ENCODE results near the gene PKD2.

Gene PKD2

GRCh38 chr4:88043001-88043400 lies 35.6 kb downstream of the PKD2 start:
- Histone ChIP-seq H3K4me3 (ENCODE audit: low read length in 2 of 2) (no peak overlapping the region), H3K4me1 (ENCODE audit: control insufficient read depth, insufficient read depth, low read length) (peaks cover 3% of the 10 kb centered on the region), H3K9ac (ENCODE audit: low read length in 2 of 2) (no peak overlapping the region), H3K27me3 (ENCODE audit: control insufficient read depth in 1 of 2, insufficient read depth in 2 of 2, low read length in 2 of 2) (no peaks in the 10 kb centered on the region), H3K27ac (ENCODE audit: low read length) (no peak overlapping the region), H3K9me3 (ENCODE audit: control insufficient read depth in 2 of 2, low read length in 2 of 2) (no peaks in the 10 kb centered on the region), H3K36me3 (ENCODE audit: control insufficient read depth in 2 of 2, insufficient read depth in 2 of 2, low read length in 2 of 2) (peaks cover 72 to 78% of the 10 kb centered on the region in 2 donors)

GRCh38 chr4:88043586-88044340 lies 36.3 kb downstream of the PKD2 start:
- Histone ChIP-seq H3K9me3 (ENCODE audit: control insufficient read depth in 2 of 2, low read length in 2 of 2) (no peaks in the 10 kb centered on the region), H3K4me3 (ENCODE audit: low read length in 2 of 2) (no peak overlapping the region), H3K27me3 (ENCODE audit: control insufficient read depth in 1 of 2, insufficient read depth in 2 of 2, low read length in 2 of 2) (no peaks in the 10 kb centered on the region), H3K9ac (ENCODE audit: low read length in 2 of 2) (no peak overlapping the region), H3K4me1 (ENCODE audit: control insufficient read depth, insufficient read depth, low read length) (peaks cover 3% of the 10 kb centered on the region), H3K36me3 (ENCODE audit: control insufficient read depth in 2 of 2, insufficient read depth in 2 of 2, low read length in 2 of 2) (peaks cover 70 to 75% of the 10 kb centered on the region in 2 donors), H3K27ac (ENCODE audit: low read length) (no peak overlapping the region)

- Histone ChIP-seq H3K9me3 (ENCODE audit: control insufficient read depth in 2 of 2, low read length in 2 of 2) (no peaks in the 10 kb centered on the region), H3K4me3 (ENCODE audit: low read length in 2 of 2) (no peak overlapping the region), H3K27ac (ENCODE audit: low read length) (no peak overlapping the region), H3K27me3 (ENCODE audit: control insufficient read depth in 1 of 2, insufficient read depth in 2 of 2, low read length in 2 of 2) (no peaks in the 10 kb centered on the region), H3K36me3 (ENCODE audit: control insufficient read depth in 2 of 2, insufficient read depth in 2 of 2, low read length in 2 of 2) (peaks cover 66 to 79% of the 10 kb centered on the region in 2 donors), H3K4me1 (ENCODE audit: control insufficient read depth, insufficient read depth, low read length) (peaks cover 3% of the 10 kb centered on the region), H3K9ac (ENCODE audit: low read length in 2 of 2) (no peak overlapping the region)
These were observed 37.6 kb downstream of the PKD2 start for GRCh38 chr4:88045021-88045420.

GRCh38 chr4:88054229-88054628 lies 46.8 kb downstream of the PKD2 start:
- Histone ChIP-seq H3K27ac (ENCODE audit: low read length) (no peak overlapping the region), H3K9ac (ENCODE audit: low read length in 2 of 2) (no peak overlapping the region), H3K4me1 (ENCODE audit: control insufficient read depth, insufficient read depth, low read length) (no peaks in the 10 kb centered on the region), H3K36me3 (ENCODE audit: control insufficient read depth in 2 of 2, insufficient read depth in 2 of 2, low read length in 2 of 2) (peaks cover 31 to 42% of the 10 kb centered on the region in 2 donors), H3K4me3 (ENCODE audit: low read length in 2 of 2) (no peak overlapping the region), H3K27me3 (ENCODE audit: control insufficient read depth in 1 of 2, insufficient read depth in 2 of 2, low read length in 2 of 2) (no peaks in the 10 kb centered on the region), H3K9me3 (ENCODE audit: control insufficient read depth in 2 of 2, low read length in 2 of 2) (no peaks in the 10 kb centered on the region)

- Histone ChIP-seq H3K4me3 (ENCODE audit: low read length in 2 of 2) (no peak overlapping the region), H3K4me1 (ENCODE audit: control insufficient read depth, insufficient read depth, low read length) (no peaks in the 10 kb centered on the region), H3K36me3 (ENCODE audit: control insufficient read depth in 2 of 2, insufficient read depth in 2 of 2, low read length in 2 of 2) (peaks cover 31 to 46% of the 10 kb centered on the region in 2 donors), H3K9me3 (ENCODE audit: control insufficient read depth in 2 of 2, low read length in 2 of 2) (no peaks in the 10 kb centered on the region), H3K27ac (ENCODE audit: low read length) (no peak overlapping the region), H3K9ac (ENCODE audit: low read length in 2 of 2) (no peak overlapping the region), H3K27me3 (ENCODE audit: control insufficient read depth in 1 of 2, insufficient read depth in 2 of 2, low read length in 2 of 2) (no peaks in the 10 kb centered on the region)
These were observed 47.5 kb downstream of the PKD2 start for GRCh38 chr4:88054901-88055300.

- Histone ChIP-seq H3K27ac (ENCODE audit: low read length) (no peak overlapping the region), H3K36me3 (ENCODE audit: control insufficient read depth in 2 of 2, insufficient read depth in 2 of 2, low read length in 2 of 2) (peaks cover 20 to 39% of the 10 kb centered on the region in 2 donors), H3K4me1 (ENCODE audit: control insufficient read depth, insufficient read depth, low read length) (no peaks in the 10 kb centered on the region), H3K4me3 (ENCODE audit: low read length in 2 of 2) (no peak overlapping the region), H3K27me3 (ENCODE audit: control insufficient read depth in 1 of 2, insufficient read depth in 2 of 2, low read length in 2 of 2) (no peaks in the 10 kb centered on the region), H3K9ac (ENCODE audit: low read length in 2 of 2) (no peak overlapping the region), H3K9me3 (ENCODE audit: control insufficient read depth in 2 of 2, low read length in 2 of 2) (no peaks in the 10 kb centered on the region)
These were observed 50.9 kb downstream of the PKD2 start for GRCh38 chr4:88058295-88058694.

GRCh38 chr4:88059766-88060165 lies 52.3 kb downstream of the PKD2 start:
- Histone ChIP-seq H3K4me1 (ENCODE audit: control insufficient read depth, insufficient read depth, low read length) (no peaks in the 10 kb centered on the region), H3K36me3 (ENCODE audit: control insufficient read depth in 2 of 2, insufficient read depth in 2 of 2, low read length in 2 of 2) (peaks cover 20 to 44% of the 10 kb centered on the region in 2 donors), H3K27me3 (ENCODE audit: control insufficient read depth in 1 of 2, insufficient read depth in 2 of 2, low read length in 2 of 2) (no peaks in the 10 kb centered on the region), H3K27ac (ENCODE audit: low read length) (no peak overlapping the region), H3K9ac (ENCODE audit: low read length in 2 of 2) (no peak overlapping the region), H3K9me3 (ENCODE audit: control insufficient read depth in 2 of 2, low read length in 2 of 2) (no peaks in the 10 kb centered on the region), H3K4me3 (ENCODE audit: low read length in 2 of 2) (no peak overlapping the region)

GRCh38 chr4:88060431-88060830 lies 53.0 kb downstream of the PKD2 start:
- Histone ChIP-seq H3K27me3 (ENCODE audit: control insufficient read depth in 1 of 2, insufficient read depth in 2 of 2, low read length in 2 of 2) (no peaks in the 10 kb centered on the region), H3K4me3 (ENCODE audit: low read length in 2 of 2) (no peak overlapping the region), H3K4me1 (ENCODE audit: control insufficient read depth, insufficient read depth, low read length) (no peaks in the 10 kb centered on the region), H3K27ac (ENCODE audit: low read length) (no peak overlapping the region), H3K36me3 (ENCODE audit: control insufficient read depth in 2 of 2, insufficient read depth in 2 of 2, low read length in 2 of 2) (peaks cover 23 to 46% of the 10 kb centered on the region in 2 donors), H3K9me3 (ENCODE audit: control insufficient read depth in 2 of 2, low read length in 2 of 2) (no peaks in the 10 kb centered on the region), H3K9ac (ENCODE audit: low read length in 2 of 2) (no peak overlapping the region)

- no peak overlapping the region for H3K9ac ChIP-seq (ENCODE audit: low read length in 2 of 2)
- H3K27me3 ChIP-seq (ENCODE audit: control insufficient read depth in 1 of 2, insufficient read depth in 2 of 2, low read length in 2 of 2) = no peaks in the 10 kb centered on the region
- H3K27ac ChIP-seq (ENCODE audit: low read length) = no peak overlapping the region
- no peaks in the 10 kb centered on the region for H3K9me3 ChIP-seq (ENCODE audit: control insufficient read depth in 2 of 2, low read length in 2 of 2)
- peaks cover 28 to 50% of the 10 kb centered on the region in 2 donors for H3K36me3 ChIP-seq (ENCODE audit: control insufficient read depth in 2 of 2, insufficient read depth in 2 of 2, low read length in 2 of 2)
- no peak overlapping the region for H3K4me3 ChIP-seq (ENCODE audit: low read length in 2 of 2)
- no peaks in the 10 kb centered on the region for H3K4me1 ChIP-seq (ENCODE audit: control insufficient read depth, insufficient read depth, low read length)
These were observed 54.9 kb downstream of the PKD2 start for GRCh38 chr4:88062311-88062710.

- no peaks in the 10 kb centered on the region for H3K27me3 ChIP-seq (ENCODE audit: control insufficient read depth in 1 of 2, insufficient read depth in 2 of 2, low read length in 2 of 2)
- H3K9ac ChIP-seq (ENCODE audit: low read length in 2 of 2) = no peak overlapping the region
- H3K27ac ChIP-seq (ENCODE audit: low read length) = no peak overlapping the region
- H3K4me3 ChIP-seq (ENCODE audit: low read length in 2 of 2) = no peak overlapping the region
- H3K9me3 ChIP-seq (ENCODE audit: control insufficient read depth in 2 of 2, low read length in 2 of 2) = no peaks in the 10 kb centered on the region
- no peaks in the 10 kb centered on the region for H3K4me1 ChIP-seq (ENCODE audit: control insufficient read depth, insufficient read depth, low read length)
- peaks cover 31 to 48% of the 10 kb centered on the region in 2 donors for H3K36me3 ChIP-seq (ENCODE audit: control insufficient read depth in 2 of 2, insufficient read depth in 2 of 2, low read length in 2 of 2)
These were observed 55.4 kb downstream of the PKD2 start for GRCh38 chr4:88062843-88063242.

- no peak overlapping the region for H3K4me3 ChIP-seq (ENCODE audit: low read length in 2 of 2)
- peaks cover 36 to 51% of the 10 kb centered on the region in 2 donors for H3K36me3 ChIP-seq (ENCODE audit: control insufficient read depth in 2 of 2, insufficient read depth in 2 of 2, low read length in 2 of 2)
- H3K9ac ChIP-seq (ENCODE audit: low read length in 2 of 2) = no peak overlapping the region
- no peaks in the 10 kb centered on the region for H3K4me1 ChIP-seq (ENCODE audit: control insufficient read depth, insufficient read depth, low read length)
- no peaks in the 10 kb centered on the region for H3K27me3 ChIP-seq (ENCODE audit: control insufficient read depth in 1 of 2, insufficient read depth in 2 of 2, low read length in 2 of 2)
- no peak overlapping the region for H3K27ac ChIP-seq (ENCODE audit: low read length)
- H3K9me3 ChIP-seq (ENCODE audit: control insufficient read depth in 2 of 2, low read length in 2 of 2) = no peaks in the 10 kb centered on the region
These were observed 56.3 kb downstream of the PKD2 start for GRCh38 chr4:88063634-88064296.
